HepG2 (cell line): ENCODE measurements around the gene HNRNPR. TPM values are rescaled to one million over a fixed set of nuclear protein-coding genes. Genes with fewer than 3 reads are reported as not detected.
A peak's percentile ranks its signal among the peaks of the same experiment; 100 is the strongest.

Source experiments
- ATAC-seq: fragments of 200-7000 bp; cut with Tn5 transposase; 3 replicates; pipeline ENCODE4 v1.9.1; 2020; ENCODE audit warnings: mild to moderate bottlenecking, moderate library complexity
- BruUV-seq: library from RNA; stranded (reverse); fragments of 400-500 nt; replicated peaks from 2 replicates; lab custom pipeline; 2021; lab: Mats Ljungman, UMichigan
- CTCF ChIA-PET: fragments of 300-600 bp; formaldehyde crosslinking; extraction: SDS; loops from one replicate; lab custom pipeline; 2021; ENCODE audit warnings: low total read pairs, inconsistent platforms, low intra/inter-chr PET ratio; lab: Yijun Ruan, JAX
- POLR2A ChIA-PET: fragments of 350-600 bp; sonication (Branson Sonifier 250); formaldehyde crosslinking; loops from one replicate; lab custom pipeline; 2020; ENCODE audit warnings: antibody characterized with exemption, inconsistent platforms; lab: Yijun Ruan, JAX
- DNase-seq: peaks from one replicate; pipeline ENCODE4 v3.0.0-alpha.2; 2015; ENCODE audit warnings: low spot score
- FAIRE-seq: peaks from 3 replicates; lab custom pipeline; 2011; peaks lifted over from hg19 to GRCh38; lab: Jason Lieb, UNC
- H2AFZ ChIP-seq: one replicate; pipeline ENCODE4 v1.6.1; 2011; ENCODE audit warnings: low read length, inconsistent platforms
- H3K27ac ChIP-seq: fragments of 300-600 bp; 3 replicates; pipeline ENCODE4 v1.8.0; 2011; ENCODE audit warnings: mixed run types, mild to moderate bottlenecking, mixed read lengths, low read length, inconsistent platforms; ENCODE audit not compliant: insufficient read depth; ENCODE audit errors: extremely low read length
- H3K27me3 ChIP-seq, 2 experiments: fragments of 200-600 bp in 1 of 2; 2 replicates in 1 of 2; 3 replicates in 1 of 2; pipeline versions ENCODE4 v1.6.0 to v1.8.0; 2011; ENCODE audit warnings: low read length in 2 of 2, mild to moderate bottlenecking in 2 of 2, moderate library complexity in 2 of 2, inconsistent platforms in 1 of 2; ENCODE audit not compliant: insufficient read depth in 2 of 2, control insufficient read depth in 1 of 2
- H3K36me3 ChIP-seq, 2 experiments: fragments of 200-600 bp in 1 of 2; replicated peaks in 1 of 2; 2 replicates in 1 of 2; 3 replicates in 1 of 2; pipeline versions ENCODE4 v1.5.1 to v1.8.0; 2011; ENCODE audit warnings: low read length in 2 of 2, inconsistent platforms in 1 of 2; ENCODE audit not compliant: insufficient read depth in 2 of 2, control insufficient read depth in 1 of 2
- H3K4me1 ChIP-seq: 2 replicates; pipeline ENCODE4 v1.5.1; 2012; ENCODE audit warnings: low read length, inconsistent platforms; ENCODE audit not compliant: insufficient read depth
- H3K4me2 ChIP-seq: 2 replicates; pipeline ENCODE4 v1.6.0; 2011; ENCODE audit warnings: low read depth, low read length, inconsistent platforms
- H3K4me3 ChIP-seq, 3 experiments: fragments of 200-600 bp in 1 of 3; sonication (generic), shearing (Covaris generic) in 1 of 3; replicated peaks in 1 of 3; 2 replicates each; pipeline ENCODE4 v1.5.1; 2011 to 2016; ENCODE audit warnings: low read length in 3 of 3, inconsistent platforms in 2 of 3, low read depth in 2 of 3, mild to moderate bottlenecking in 2 of 3, control low read depth in 1 of 3, mixed read lengths in 1 of 3; ENCODE audit not compliant: insufficient read depth in 1 of 3
- H3K79me2 ChIP-seq: one replicate; pipeline ENCODE4 v1.6.1; 2011; ENCODE audit warnings: low read length, inconsistent platforms; ENCODE audit not compliant: insufficient read depth
- H3K9ac ChIP-seq: 2 replicates; pipeline ENCODE4 v1.6.0; 2011; ENCODE audit warnings: mild to moderate bottlenecking, low read depth, low read length, inconsistent platforms; ENCODE audit not compliant: insufficient read depth
- H3K9me3 ChIP-seq: 2 replicates; pipeline ENCODE4 v1.5.1; 2012; ENCODE audit warnings: mild to moderate bottlenecking, low read length
- H4K20me1 ChIP-seq: 2 replicates; pipeline ENCODE4 v1.6.0; 2011; ENCODE audit warnings: inconsistent platforms, mild to moderate bottlenecking, low read length, moderate library complexity; ENCODE audit not compliant: insufficient read depth
- DPF2 ChIP-seq: sonication (generic); formaldehyde crosslinking; IDR thresholded peaks from 2 replicates; pipeline ENCODE4 v1.4.0; 2020; ENCODE audit warnings: mild to moderate bottlenecking, low read depth, missing genetic modification reagents, borderline replicate concordance
- KMT2A ChIP-seq: sonication (generic); formaldehyde crosslinking; IDR thresholded peaks from 2 replicates; pipeline ENCODE4 v1.4.0; 2020; ENCODE audit warnings: missing genetic modification reagents
- LCORL ChIP-seq, 2 experiments: fragments of 450-650 bp in 1 of 2; sonication (generic) in 1 of 2; formaldehyde crosslinking in 1 of 2; IDR thresholded peaks; 2 replicates each; pipeline versions ENCODE4 v1.5.0 to v1.6.1; 2017 to 2020; ENCODE audit warnings: antibody characterized with exemption in 1 of 2, missing genetic modification reagents in 1 of 2
- MED1 ChIP-seq: sonication (generic); formaldehyde crosslinking; IDR thresholded peaks from 2 replicates; pipeline ENCODE4 v1.4.0; 2020; ENCODE audit warnings: missing genetic modification reagents
- SMAD1 ChIP-seq: sonication (generic); formaldehyde crosslinking; IDR thresholded peaks from 2 replicates; pipeline ENCODE4 v1.4.0; 2020; ENCODE audit warnings: missing genetic modification reagents, low read depth, mild to moderate bottlenecking, borderline replicate concordance
- ZNF143 ChIP-seq: sonication (generic); formaldehyde crosslinking; IDR thresholded peaks from 2 replicates; pipeline ENCODE4 v1.4.0; 2020; ENCODE audit warnings: missing genetic modification reagents
- ZNF564 ChIP-seq: sonication (generic); formaldehyde crosslinking; IDR thresholded peaks from 2 replicates; pipeline ENCODE4 v1.8.1; 2023; ENCODE audit warnings: mild to moderate bottlenecking, missing genetic modification reagents
- WGBS: methylation state at CpG from one replicate; pipeline ENCODE4 v1.1.6; 2017; ENCODE audit warnings: low lambda C conversion rate; 5-methylcytosine and 5-hydroxymethylcytosine counted together
- in situ Hi-C: cut with HindIII; loops from 2 replicates; pipeline ENCODE4 v1.10.0; 2017; ENCODE audit warnings: low pct_unique_long_range_greater_than_20kb; ENCODE audit not compliant: extremely low pct_ligation_motif_present
- intact Hi-C: fragments of 100-400 bp; cut with micrococcal nuclease; formaldehyde crosslinking; loops from one replicate; pipeline ENCODE4 v1.10.0; 2022; ENCODE audit not compliant: unreplicated experiment
- polyA plus RNA-seq, 8 experiments: library from polyadenylated mRNA; depleted of rRNA in 3 of 8; stranded (reverse) in 7 of 8; unstranded in 1 of 8; fragments of >200 nt; fragmentation: Illumina TruSeq in 4 of 8; extraction: Trizol in 4 of 8; gene quantifications; 2 replicates each; pipeline versions ENCODE4 v1.2.1 to v1.2.3, GENCODE V29; 2011 to 2016; ENCODE audit warnings: low read depth in 4 of 8, missing spikeins in 1 of 8, mixed read lengths in 1 of 8; ENCODE audit not compliant: insufficient read depth in 1 of 8
- total RNA-seq, 5 experiments: library from RNA; depleted of rRNA; stranded (reverse); fragments of >200 nt; fragmentation: Illumina TruSeq; extraction: Trizol; gene quantifications; 2 replicates each; pipeline ENCODE4 v1.2.3, GENCODE V29; 2016; ENCODE audit warnings: low read depth in 1 of 5

Gene HNRNPR
- total and polyA plus RNA-seq, 2 of the 13 experiments (the other 11 are each of a cell fraction or from before 2014, with no cell fraction given) = 133 to 216 TPM

GRCh38 chr1:23366598-23366997, 22.5 kb upstream of the HNRNPR start (continued):
- TF ChIP-seq KMT2A (no peak), MED1 (CRISPR knock-in tag) (no peak), LCORL (IDR thresholded peaks at IDR 0.05) (no peak), LCORL (CRISPR knock-in tag; IDR thresholded peaks at IDR 0.05) (no peak)

GRCh38 chr1:23366146-23366545, 22.1 kb upstream of the HNRNPR start:
- BruUV-seq = no TSS peak
- H3K27ac ChIP-seq = no peak overlapping the region
- peaks cover 17 to 19% of the 10 kb centered on the region in 2 experiments for H3K36me3 ChIP-seq
- H3K4me3 ChIP-seq = peak overlapping the region in 1 of 3 experiments; percentile 99; a peak in 1 of 6 replicates
- H3K27me3 ChIP-seq = no peaks in the 10 kb centered on the region; a peak in 1 of 5 replicates
- no peak for DNase-seq
- peak overlapping the region; percentile 33; the same call in 1 of the 2 replicates for H3K9ac ChIP-seq
- H3K9me3 ChIP-seq = no peaks in the 10 kb centered on the region
- ChIA-PET CTCF (no interaction called here), POLR2A (interaction anchor here (1.0 kb wide), 1 partner anchor 22 kb away, joined by 7 read pairs; the partner anchor contains the start of gene HNRNPR)
- in situ Hi-C loops (no loop called here), intact Hi-C loops (loop anchor here (10.0 kb wide), 2 partner anchors 169 to 1019 kb away; partner anchors contain the start of gene E2F2)
- no peak for ATAC-seq
- WGBS = 45% methylated on average over 2 of the region's 2 CpGs
- TF ChIP-seq ZNF564 (CRISPR knock-in tag) (peak; percentile 79; the same call in 1 of the 2 replicates), SMAD1 (CRISPR knock-in tag) (no peak), DPF2 (CRISPR knock-in tag) (no peak), ZNF143 (CRISPR knock-in tag) (no peak)
- no peak for FAIRE-seq
- no peak overlapping the region for H2AFZ ChIP-seq
- H3K4me1 ChIP-seq = peaks cover 31% of the 10 kb centered on the region
- H4K20me1 ChIP-seq = no peaks in the 10 kb centered on the region
- peaks cover 30% of the 10 kb centered on the region for H3K79me2 ChIP-seq
- H3K4me2 ChIP-seq = peak overlapping the region; percentile 84
